T-helper 1 cell treated with Interleukin-12 subunit alpha and Interleukin-12 subunit beta and Interleukin-4 antibody, amounts not matched to agents 30 μg/mL and 1 μg/mL, for 36 hours (primary cell): ENCODE results near the gene LPP.

ENCODE experiments used
- H3K27ac Mint-ChIP-seq: one replicate; pipeline ENCODE4 v1.8.0; 2021; ENCODE audit warnings: mild to moderate bottlenecking, mixed read lengths
- H3K27me3 Mint-ChIP-seq: one replicate; pipeline ENCODE4 v1.8.0; 2021; ENCODE audit warnings: low read depth, mixed read lengths
- H3K36me3 Mint-ChIP-seq: one replicate; pipeline ENCODE4 v1.8.0; 2021; ENCODE audit warnings: low read depth, mixed read lengths
- H3K4me1 Mint-ChIP-seq: one replicate; pipeline ENCODE4 v1.8.0; 2021; ENCODE audit warnings: low read depth, mixed read lengths
- H3K4me3 Mint-ChIP-seq: one replicate; pipeline ENCODE4 v1.8.0; 2021; ENCODE audit warnings: mild to moderate bottlenecking, moderate library complexity, mixed read lengths
- H3K9me3 Mint-ChIP-seq: one replicate; pipeline ENCODE4 v1.8.0; 2021; ENCODE audit warnings: mixed read lengths

Gene LPP

DNA sequence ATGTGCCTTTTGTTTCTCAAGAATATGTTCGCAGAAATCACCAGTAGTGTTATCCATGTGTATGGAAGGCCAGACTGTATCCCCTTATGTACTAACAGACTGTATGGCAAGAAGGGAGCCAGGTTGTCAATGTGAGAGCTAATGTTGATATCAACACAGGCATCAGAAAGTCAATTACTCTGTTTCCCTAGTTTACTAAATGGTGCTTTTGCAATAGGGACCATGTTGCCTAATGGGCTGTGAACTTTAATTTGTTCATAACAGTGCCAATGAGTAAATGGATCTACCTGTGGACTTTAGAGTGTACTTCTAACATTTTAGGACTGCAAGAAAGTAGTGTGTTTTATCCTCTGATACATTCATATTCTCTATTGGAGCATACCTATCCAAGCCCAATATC lies 586.1 kb downstream of the LPP start:
- Mint-ChIP-seq H3K27me3 (peaks cover 3% of the 10 kb centered on the region), H3K4me1 (no peaks in the 10 kb centered on the region), H3K9me3 (no peaks in the 10 kb centered on the region), H3K4me3 (no peak overlapping the region), H3K36me3 (no peaks in the 10 kb centered on the region), H3K27ac (no peak overlapping the region)

DNA sequence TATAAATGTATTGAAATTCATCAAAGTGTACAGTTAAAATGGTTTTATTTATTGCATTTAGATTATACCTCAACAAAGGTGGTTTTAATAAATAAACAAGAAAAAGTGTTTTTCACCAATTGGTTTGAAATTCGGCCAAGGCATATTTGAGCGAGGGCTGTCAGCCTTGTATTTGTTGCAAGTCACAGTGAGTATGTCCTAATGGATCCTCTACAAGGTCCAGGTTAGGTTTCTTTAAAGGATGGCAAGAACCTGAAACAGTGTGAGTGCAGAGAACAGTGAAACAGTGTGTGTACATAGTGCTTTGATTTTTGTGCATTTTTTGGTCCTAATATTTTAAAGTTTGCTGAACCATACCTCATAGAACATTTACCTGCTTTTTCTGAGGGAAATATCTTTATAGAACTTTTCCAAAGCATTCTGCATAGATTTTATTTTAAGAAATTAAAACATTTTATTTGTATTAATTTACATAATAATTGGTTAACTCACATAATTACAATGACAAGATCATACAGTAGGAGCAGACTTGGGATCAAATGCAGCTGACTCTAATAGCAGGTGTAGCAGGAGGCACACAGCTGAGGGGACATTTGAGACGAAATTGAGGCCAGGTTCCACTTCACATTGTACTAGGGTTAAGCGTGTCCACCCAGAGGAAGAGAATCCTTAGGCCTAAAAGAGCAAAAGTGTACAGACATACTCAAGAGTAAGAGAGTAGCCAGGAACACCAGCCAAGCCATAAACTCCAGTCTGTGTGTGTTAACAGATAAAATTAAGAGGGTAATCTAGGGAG lies 589.0 kb downstream of the LPP start:
- Mint-ChIP-seq H3K9me3 (no peaks in the 10 kb centered on the region), H3K36me3 (no peaks in the 10 kb centered on the region), H3K4me1 (no peaks in the 10 kb centered on the region), H3K27ac (no peak overlapping the region), H3K27me3 (no peaks in the 10 kb centered on the region), H3K4me3 (no peak overlapping the region)

GRCh38 chr3:188744166-188744565 lies 590.2 kb downstream of the LPP start:
- Mint-ChIP-seq H3K4me3 (no peak overlapping the region), H3K36me3 (no peaks in the 10 kb centered on the region), H3K4me1 (peaks cover under 1% of the 10 kb centered on the region), H3K27me3 (no peaks in the 10 kb centered on the region), H3K9me3 (no peaks in the 10 kb centered on the region), H3K27ac (no peak overlapping the region)

- Mint-ChIP-seq H3K27me3 (no peaks in the 10 kb centered on the region), H3K4me1 (peaks cover 2% of the 10 kb centered on the region), H3K27ac (no peak overlapping the region), H3K36me3 (no peaks in the 10 kb centered on the region), H3K9me3 (no peaks in the 10 kb centered on the region), H3K4me3 (no peak overlapping the region)
These were observed 591.1 kb downstream of the LPP start for GRCh38 chr3:188745031-188745430.

DNA sequence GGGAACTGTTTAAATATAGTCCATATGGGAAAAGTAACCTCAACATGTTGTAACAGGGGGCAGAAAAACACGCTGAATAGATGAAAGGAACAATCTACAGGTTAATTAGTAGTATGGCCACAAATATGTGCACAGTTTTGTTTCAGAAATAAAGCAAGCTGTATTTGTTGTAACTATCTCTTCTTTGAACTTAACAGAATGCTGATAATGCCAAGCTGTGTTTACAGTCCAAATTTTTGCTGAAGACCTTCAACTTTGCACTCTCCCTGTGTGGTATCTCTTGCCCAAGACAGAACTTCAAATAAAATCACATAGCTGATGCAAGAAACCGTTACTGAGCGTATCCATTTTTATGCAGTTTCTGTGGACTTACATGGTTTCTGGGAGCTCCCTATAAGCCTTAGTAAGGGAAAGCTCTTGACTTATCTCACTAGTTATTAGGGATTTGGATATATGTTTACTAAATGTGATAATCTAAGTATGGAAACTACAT lies 592.4 kb downstream of the LPP start:
- H3K4me3 Mint-ChIP-seq = no peak overlapping the region
- H3K27ac Mint-ChIP-seq = no peak overlapping the region
- peaks cover 5% of the 10 kb centered on the region for H3K4me1 Mint-ChIP-seq
- no peaks in the 10 kb centered on the region for H3K9me3 Mint-ChIP-seq
- peaks cover 6% of the 10 kb centered on the region for H3K27me3 Mint-ChIP-seq
- H3K36me3 Mint-ChIP-seq = peaks cover 4% of the 10 kb centered on the region

GRCh38 chr3:188747489-188747888 lies 593.5 kb downstream of the LPP start:
- Mint-ChIP-seq H3K4me1 (peaks cover 6% of the 10 kb centered on the region), H3K4me3 (no peak overlapping the region), H3K36me3 (peaks cover 4% of the 10 kb centered on the region), H3K27ac (no peak overlapping the region), H3K9me3 (no peaks in the 10 kb centered on the region), H3K27me3 (peaks cover 6% of the 10 kb centered on the region)

- no peaks in the 10 kb centered on the region for H3K9me3 Mint-ChIP-seq
- no peak overlapping the region for H3K27ac Mint-ChIP-seq
- H3K4me3 Mint-ChIP-seq = no peak overlapping the region
- H3K4me1 Mint-ChIP-seq = peaks cover 19% of the 10 kb centered on the region
- H3K27me3 Mint-ChIP-seq = peaks cover 6% of the 10 kb centered on the region
- H3K36me3 Mint-ChIP-seq = peaks cover 4% of the 10 kb centered on the region
These were observed 595.2 kb downstream of the LPP start for GRCh38 chr3:188749010-188749617.

- H3K4me3 Mint-ChIP-seq = no peak overlapping the region
- H3K4me1 Mint-ChIP-seq = peaks cover 19% of the 10 kb centered on the region
- peaks cover 4% of the 10 kb centered on the region for H3K36me3 Mint-ChIP-seq
- no peak overlapping the region for H3K27ac Mint-ChIP-seq
- H3K27me3 Mint-ChIP-seq = peaks cover 12% of the 10 kb centered on the region
- H3K9me3 Mint-ChIP-seq = no peaks in the 10 kb centered on the region
These were observed 595.9 kb downstream of the LPP start for GRCh38 chr3:188749830-188750229.

GRCh38 chr3:188750617-188751016 lies 596.7 kb downstream of the LPP start:
- H3K27me3 Mint-ChIP-seq = peaks cover 12% of the 10 kb centered on the region
- no peaks in the 10 kb centered on the region for H3K9me3 Mint-ChIP-seq
- no peak overlapping the region for H3K27ac Mint-ChIP-seq
- peaks cover 4% of the 10 kb centered on the region for H3K36me3 Mint-ChIP-seq
- no peak overlapping the region for H3K4me3 Mint-ChIP-seq
- peaks cover 19% of the 10 kb centered on the region for H3K4me1 Mint-ChIP-seq

DNA sequence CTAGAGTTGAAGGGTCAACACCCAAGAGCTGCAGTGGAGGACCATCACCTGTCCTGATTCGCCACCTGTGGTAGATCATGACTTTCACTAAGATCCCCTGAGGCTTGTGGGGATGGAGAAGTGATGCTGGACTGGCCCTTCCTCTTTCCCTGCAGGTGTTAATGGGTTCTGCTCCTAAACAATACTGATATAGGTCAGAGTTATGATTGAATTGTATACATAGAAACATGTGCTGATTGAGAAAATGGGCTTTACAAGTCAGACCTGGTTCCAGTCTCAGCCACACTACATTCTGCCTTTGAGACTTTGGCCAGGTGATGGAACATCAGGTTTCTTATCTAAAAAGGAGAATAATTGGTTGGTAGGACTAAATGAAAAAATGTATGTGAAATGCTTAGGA lies 598.9 kb downstream of the LPP start:
- peaks cover 12% of the 10 kb centered on the region for H3K27me3 Mint-ChIP-seq
- no peak overlapping the region for H3K4me3 Mint-ChIP-seq

GRCh38 chr3:188754267-188754666 lies 600.3 kb downstream of the LPP start:
- peaks cover 17% of the 10 kb centered on the region for H3K4me1 Mint-ChIP-seq
- H3K27ac Mint-ChIP-seq = no peak overlapping the region
- no peak overlapping the region for H3K4me3 Mint-ChIP-seq

More for the DNA sequence above, 598.9 kb downstream of the LPP start:
- Mint-ChIP-seq H3K4me1 (peaks cover 19% of the 10 kb centered on the region), H3K9me3 (no peaks in the 10 kb centered on the region), H3K27ac (no peak overlapping the region), H3K36me3 (peaks cover 4% of the 10 kb centered on the region)

GRCh38 chr3:188756241-188756640 lies 602.3 kb downstream of the LPP start:
- Mint-ChIP-seq H3K36me3 (peaks cover 6% of the 10 kb centered on the region), H3K27me3 (peaks cover 6% of the 10 kb centered on the region), H3K4me3 (no peak overlapping the region)

More at GRCh38 chr3:188754267-188754666, 600.3 kb downstream of the LPP start:
- Mint-ChIP-seq H3K27me3 (peaks cover 12% of the 10 kb centered on the region), H3K9me3 (no peaks in the 10 kb centered on the region), H3K36me3 (peaks cover 4% of the 10 kb centered on the region)

DNA sequence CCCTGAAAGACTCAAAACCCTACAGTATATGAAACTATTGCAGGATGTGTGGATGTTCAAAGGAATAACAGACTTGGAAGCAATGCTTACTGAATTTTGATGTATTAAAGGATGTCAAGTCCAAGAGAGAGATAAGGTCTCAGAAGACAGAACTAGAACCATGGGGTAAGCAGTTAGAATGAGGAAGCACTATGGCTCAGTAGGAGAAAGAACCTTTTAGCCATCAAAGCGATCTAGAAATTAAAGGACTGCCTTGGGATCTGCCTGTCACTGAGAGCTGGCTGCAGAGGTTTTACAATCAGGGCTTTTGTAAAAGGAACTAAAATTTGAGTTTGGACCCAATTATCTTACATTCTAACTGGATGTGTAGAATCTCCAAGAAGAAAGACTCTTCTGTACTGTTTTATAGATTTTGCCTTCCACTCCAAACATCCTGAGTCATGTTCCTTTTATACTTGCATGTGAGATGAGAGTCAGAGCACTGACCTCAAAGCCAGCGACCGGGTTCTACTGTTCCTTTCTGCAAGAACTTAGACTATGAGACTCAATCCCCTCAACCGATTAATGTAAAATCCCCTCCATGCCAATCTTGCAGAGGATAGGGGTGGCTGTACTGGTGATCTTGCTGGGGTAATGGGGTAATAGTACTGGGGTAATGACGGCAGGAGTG lies 605.5 kb downstream of the LPP start:
- Mint-ChIP-seq H3K27ac (no peak overlapping the region), H3K36me3 (peaks cover 7% of the 10 kb centered on the region), H3K27me3 (peaks cover 3% of the 10 kb centered on the region), H3K4me3 (no peak overlapping the region), H3K4me1 (no peaks in the 10 kb centered on the region), H3K9me3 (no peaks in the 10 kb centered on the region)

More at GRCh38 chr3:188756241-188756640, 602.3 kb downstream of the LPP start:
- peaks cover 13% of the 10 kb centered on the region for H3K4me1 Mint-ChIP-seq
- no peak overlapping the region for H3K27ac Mint-ChIP-seq
- no peaks in the 10 kb centered on the region for H3K9me3 Mint-ChIP-seq

- Mint-ChIP-seq H3K4me3 (no peak overlapping the region), H3K36me3 (peaks cover 7% of the 10 kb centered on the region), H3K4me1 (no peaks in the 10 kb centered on the region), H3K9me3 (no peaks in the 10 kb centered on the region), H3K27ac (no peak overlapping the region), H3K27me3 (no peaks in the 10 kb centered on the region)
These were observed 606.5 kb downstream of the LPP start for GRCh38 chr3:188760408-188760807.

- Mint-ChIP-seq H3K36me3 (peaks cover 7% of the 10 kb centered on the region), H3K4me1 (no peaks in the 10 kb centered on the region), H3K27me3 (no peaks in the 10 kb centered on the region), H3K9me3 (no peaks in the 10 kb centered on the region), H3K4me3 (no peak overlapping the region), H3K27ac (no peak overlapping the region)
These were observed 607.5 kb downstream of the LPP start for GRCh38 chr3:188761439-188761838.
